ENCODE results near the gene PTPRZ1. TPM values are rescaled to one million over a fixed set of nuclear protein-coding genes. Genes with fewer than 3 reads are reported as not detected.

The PTPRZ1 gene
- total and polyA plus RNA-seq, 2 of the 8 experiments (the other 6 are each of a cell fraction or from before 2014, with no cell fraction given), result 112 to 135 TPM

DNA sequence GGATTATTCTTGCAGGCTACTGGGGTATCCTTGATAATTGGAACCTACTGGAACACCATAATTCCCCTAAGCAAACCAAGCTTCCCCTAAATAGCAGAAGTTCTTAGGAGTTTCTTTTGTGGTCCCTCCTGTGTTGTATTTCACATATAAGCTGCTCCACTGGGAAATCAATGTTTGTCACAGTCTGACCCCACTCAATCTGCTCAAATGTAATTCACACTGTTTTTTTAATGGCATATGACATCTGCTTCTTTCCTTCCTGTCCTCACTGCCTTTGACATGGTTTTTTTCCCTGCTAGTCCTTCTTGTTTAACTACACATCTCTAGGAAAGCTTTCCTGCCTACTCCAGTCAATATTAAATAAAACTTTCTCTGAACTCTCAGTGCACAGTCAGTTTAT, 1.8 kb upstream of the PTPRZ1 start (continued):
- TF ChIP-seq BACH1 (IDR thresholded peaks at IDR 0.05; ENCODE audit: low read length), result no peak

All from H1 (cell line).